Endothelial cell of umbilical vein (primary cell): ENCODE measurements around the gene BLID.

Source experiments
- CTCF ChIP-seq, 2 donors: IDR thresholded peaks; 1 replicate in 1 of 2; 2 replicates in 1 of 2; pipeline ENCODE4 v1.5.1; 2011; ENCODE audit warnings: low read length in 2 of 2, mild to moderate bottlenecking in 2 of 2, moderate library complexity in 2 of 2, control low read depth in 1 of 2, inconsistent platforms in 1 of 2, low read depth in 1 of 2; ENCODE audit not compliant: insufficient read depth in 1 of 2; ENCODE audit errors: extremely low read depth in 1 of 2
- EZH2 ChIP-seq: IDR thresholded peaks from 2 replicates; pipeline ENCODE4 v1.6.1; 2012; ENCODE audit warnings: borderline replicate concordance, low read depth, mild to moderate bottlenecking, moderate library complexity, low read length, inconsistent platforms; ENCODE audit not compliant: severe bottlenecking
- POLR2A ChIP-seq: IDR thresholded peaks from 2 replicates; pipeline ENCODE4 v1.6.1; 2012; ENCODE audit warnings: low read depth, mild to moderate bottlenecking, control low read depth, low read length
- POLR2AphosphoS5 ChIP-seq: IDR thresholded peaks from 2 replicates; pipeline ENCODE4 v1.6.1; 2012; ENCODE audit warnings: low read depth, mild to moderate bottlenecking, control low read depth, low read length, moderate library complexity; ENCODE audit not compliant: insufficient read depth

GRCh38 chr11:122137078-122137793 lies 21.2 kb upstream of the BLID start:
- TF ChIP-seq POLR2AphosphoS5 = peak; percentile 66
- no peak for TF ChIP-seq CTCF (IDR thresholded peaks at IDR 0.05; ENCODE audit: extremely low read depth in 1 of 2, insufficient read depth in 1 of 2, low read depth in 1 of 2, low read length in 2 of 2)
- TF ChIP-seq POLR2A = peak; percentile 30
- TF ChIP-seq EZH2 = no peak
